Testis (tissue), 2 donors: Measurements from ENCODE around the gene RPTOR.

Experiments
- POLR2A ChIP-seq: fragments of 450-650 bp; IDR thresholded peaks from one replicate; pipeline ENCODE4 v1.6.1; 2017; ENCODE audit warnings: antibody characterized with exemption, mild to moderate bottlenecking, moderate library complexity
- TF ChIP-seq, protein P1 (sequence below), 3 experiments: fragments of 450-650 bp in 2 of 3; fragments of 200-600 bp in 1 of 3; sonication (generic) in 1 of 3; IDR thresholded peaks; one replicate each; pipeline ENCODE4 v1.5.1; 2016 to 2019; ENCODE audit warnings: antibody characterized with exemption in 3 of 3, mild to moderate bottlenecking in 2 of 3, moderate library complexity in 1 of 3

GRCh38 chr17:80978499-80979497, 434.2 kb downstream of the RPTOR start:
- TF ChIP-seq, protein P1, sequence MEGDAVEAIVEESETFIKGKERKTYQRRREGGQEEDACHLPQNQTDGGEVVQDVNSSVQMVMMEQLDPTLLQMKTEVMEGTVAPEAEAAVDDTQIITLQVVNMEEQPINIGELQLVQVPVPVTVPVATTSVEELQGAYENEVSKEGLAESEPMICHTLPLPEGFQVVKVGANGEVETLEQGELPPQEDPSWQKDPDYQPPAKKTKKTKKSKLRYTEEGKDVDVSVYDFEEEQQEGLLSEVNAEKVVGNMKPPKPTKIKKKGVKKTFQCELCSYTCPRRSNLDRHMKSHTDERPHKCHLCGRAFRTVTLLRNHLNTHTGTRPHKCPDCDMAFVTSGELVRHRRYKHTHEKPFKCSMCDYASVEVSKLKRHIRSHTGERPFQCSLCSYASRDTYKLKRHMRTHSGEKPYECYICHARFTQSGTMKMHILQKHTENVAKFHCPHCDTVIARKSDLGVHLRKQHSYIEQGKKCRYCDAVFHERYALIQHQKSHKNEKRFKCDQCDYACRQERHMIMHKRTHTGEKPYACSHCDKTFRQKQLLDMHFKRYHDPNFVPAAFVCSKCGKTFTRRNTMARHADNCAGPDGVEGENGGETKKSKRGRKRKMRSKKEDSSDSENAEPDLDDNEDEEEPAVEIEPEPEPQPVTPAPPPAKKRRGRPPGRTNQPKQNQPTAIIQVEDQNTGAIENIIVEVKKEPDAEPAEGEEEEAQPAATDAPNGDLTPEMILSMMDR (IDR thresholded peaks at IDR 0.05): no peak
- no peak for TF ChIP-seq POLR2A
